ENCODE results near the gene ADIRF.

- TF ChIP-seq, protein P1, sequence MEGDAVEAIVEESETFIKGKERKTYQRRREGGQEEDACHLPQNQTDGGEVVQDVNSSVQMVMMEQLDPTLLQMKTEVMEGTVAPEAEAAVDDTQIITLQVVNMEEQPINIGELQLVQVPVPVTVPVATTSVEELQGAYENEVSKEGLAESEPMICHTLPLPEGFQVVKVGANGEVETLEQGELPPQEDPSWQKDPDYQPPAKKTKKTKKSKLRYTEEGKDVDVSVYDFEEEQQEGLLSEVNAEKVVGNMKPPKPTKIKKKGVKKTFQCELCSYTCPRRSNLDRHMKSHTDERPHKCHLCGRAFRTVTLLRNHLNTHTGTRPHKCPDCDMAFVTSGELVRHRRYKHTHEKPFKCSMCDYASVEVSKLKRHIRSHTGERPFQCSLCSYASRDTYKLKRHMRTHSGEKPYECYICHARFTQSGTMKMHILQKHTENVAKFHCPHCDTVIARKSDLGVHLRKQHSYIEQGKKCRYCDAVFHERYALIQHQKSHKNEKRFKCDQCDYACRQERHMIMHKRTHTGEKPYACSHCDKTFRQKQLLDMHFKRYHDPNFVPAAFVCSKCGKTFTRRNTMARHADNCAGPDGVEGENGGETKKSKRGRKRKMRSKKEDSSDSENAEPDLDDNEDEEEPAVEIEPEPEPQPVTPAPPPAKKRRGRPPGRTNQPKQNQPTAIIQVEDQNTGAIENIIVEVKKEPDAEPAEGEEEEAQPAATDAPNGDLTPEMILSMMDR (IDR thresholded peaks at IDR 0.05), result no peak
- TF ChIP-seq NR2C2 (CRISPR knock-in tag; IDR thresholded peaks at IDR 0.05), result no peak
These were observed at the start of gene ADIRF for GRCh38 chr10:86968271-86968993.

All from WTC11 (cell line).